Astrocyte (in vitro differentiated cells and primary cell): Measurements from ENCODE around the gene BMPER. TPM values are rescaled to one million over a fixed set of nuclear protein-coding genes. Genes with fewer than 3 reads are reported as not detected.

Experiments
- DNase-seq: peaks from one replicate; pipeline ENCODE4 v3.0.0-alpha.2; 2010; ENCODE audit warnings: low read depth
- FAIRE-seq: peaks from 2 replicates; lab custom pipeline; 2011; peaks lifted over from hg19 to GRCh38; lab: Jason Lieb, UNC
- H2AFZ ChIP-seq: 2 replicates; pipeline ENCODE4 v1.6.0; 2012; ENCODE audit warnings: low read depth, low read length, inconsistent platforms
- H3K27ac ChIP-seq: 2 replicates; pipeline ENCODE4 v1.5.1; 2011; ENCODE audit warnings: low read depth, low read length, inconsistent platforms
- H3K27me3 ChIP-seq: 2 replicates; pipeline ENCODE4 v1.6.0; 2011; ENCODE audit warnings: low read length, inconsistent platforms; ENCODE audit not compliant: insufficient read depth
- H3K36me3 ChIP-seq: 2 replicates; pipeline ENCODE4 v1.5.1; 2011; ENCODE audit warnings: low read length, inconsistent platforms; ENCODE audit not compliant: insufficient read depth
- H3K4me1 ChIP-seq: 2 replicates; pipeline ENCODE4 v1.5.1; 2011; ENCODE audit warnings: low read length, inconsistent platforms; ENCODE audit not compliant: insufficient read depth
- H3K4me2 ChIP-seq: 2 replicates; pipeline ENCODE4 v1.6.0; 2012; ENCODE audit warnings: low read length, inconsistent platforms
- H3K4me3 ChIP-seq: 2 replicates; pipeline ENCODE4 v1.5.1; 2011; ENCODE audit warnings: low read depth, mild to moderate bottlenecking, low read length, inconsistent platforms; ENCODE audit not compliant: insufficient read depth
- H3K79me2 ChIP-seq: 2 replicates; pipeline ENCODE4 v1.6.0; 2012; ENCODE audit warnings: mild to moderate bottlenecking, low read length, inconsistent platforms; ENCODE audit not compliant: insufficient read depth
- H3K9ac ChIP-seq: 2 replicates; pipeline ENCODE4 v1.6.0; 2012; ENCODE audit warnings: mild to moderate bottlenecking, low read length, inconsistent platforms
- H3K9me3 ChIP-seq: 2 replicates; pipeline ENCODE4 v1.5.1; 2012; ENCODE audit warnings: low read depth, mild to moderate bottlenecking, low read length, inconsistent platforms; ENCODE audit not compliant: insufficient read depth
- H4K20me1 ChIP-seq: 2 replicates; pipeline ENCODE4 v1.6.0; 2012; ENCODE audit warnings: low read length, inconsistent platforms; ENCODE audit not compliant: insufficient read depth
- H3K27ac Mint-ChIP-seq: one replicate; pipeline ENCODE4 v1.8.0; 2021; ENCODE audit warnings: mild to moderate bottlenecking, mixed read lengths; ENCODE audit not compliant: unreplicated experiment
- H3K27me3 Mint-ChIP-seq: one replicate; pipeline ENCODE4 v1.8.0; 2021; ENCODE audit warnings: low read depth, mixed read lengths; ENCODE audit not compliant: unreplicated experiment
- H3K36me3 Mint-ChIP-seq: one replicate; pipeline ENCODE4 v1.8.0; 2021; ENCODE audit warnings: low read depth, mixed read lengths; ENCODE audit not compliant: unreplicated experiment
- H3K4me1 Mint-ChIP-seq: one replicate; pipeline ENCODE4 v1.8.0; 2021; ENCODE audit warnings: low read depth, mixed read lengths; ENCODE audit not compliant: unreplicated experiment
- H3K4me3 Mint-ChIP-seq: one replicate; pipeline ENCODE4 v1.8.0; 2021; ENCODE audit warnings: mild to moderate bottlenecking, moderate library complexity, mixed read lengths; ENCODE audit not compliant: unreplicated experiment
- H3K9me3 Mint-ChIP-seq: one replicate; pipeline ENCODE4 v1.8.0; 2021; ENCODE audit warnings: mild to moderate bottlenecking, mixed read lengths; ENCODE audit not compliant: unreplicated experiment
- EZH2 ChIP-seq: IDR thresholded peaks from 2 replicates; pipeline ENCODE4 v1.6.1; 2012; ENCODE audit warnings: mild to moderate bottlenecking, low read length, inconsistent platforms; ENCODE audit not compliant: insufficient read depth
- total RNA-seq: library from RNA; stranded (reverse); gene quantifications from 2 replicates; pipeline ENCODE4 v1.2.1, GENCODE V29; 2021
- TF ChIP-seq, protein P1 (sequence below): IDR thresholded peaks from 2 replicates; pipeline ENCODE4 v1.5.1; 2011; ENCODE audit warnings: low read depth, mild to moderate bottlenecking, inconsistent platforms, low read length, moderate library complexity; ENCODE audit not compliant: insufficient read depth

Gene BMPER
- total RNA-seq, 1 donor from 2014 or later, result 4.4 TPM

DNA sequence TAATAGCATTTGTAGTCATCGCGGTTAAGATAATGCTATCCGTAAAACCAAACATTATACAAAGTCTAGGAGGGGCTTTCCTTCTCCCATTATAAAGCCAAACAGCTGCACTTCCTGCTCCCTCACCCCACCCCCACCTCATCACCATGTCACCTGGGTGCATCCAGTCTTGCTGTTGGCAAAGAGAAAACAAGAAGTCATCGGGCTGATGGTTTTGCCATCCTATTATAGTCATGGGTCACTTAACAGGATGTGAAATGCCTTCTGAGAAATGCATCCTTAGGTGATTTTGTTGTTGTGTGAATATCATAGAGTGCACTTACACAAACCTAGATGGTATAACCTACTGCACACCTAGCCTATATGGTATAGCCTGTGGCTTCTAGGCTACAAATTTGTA lies 157.0 kb downstream of the BMPER start:
- Histone ChIP-seq H3K27me3 (no peaks in the 10 kb centered on the region), H3K4me3 (no peak overlapping the region), H3K27ac (no peak overlapping the region), H4K20me1 (no peaks in the 10 kb centered on the region), H3K4me1 (peaks cover 6% of the 10 kb centered on the region), H3K9me3 (no peaks in the 10 kb centered on the region), H3K36me3 (no peaks in the 10 kb centered on the region), H3K9ac (no peak overlapping the region), H3K79me2 (no peaks in the 10 kb centered on the region), H3K4me2 (no peak overlapping the region), H2AFZ (no peak overlapping the region)
- Mint-ChIP-seq H3K27ac (no peak overlapping the region), H3K9me3 (no peaks in the 10 kb centered on the region), H3K36me3 (no peaks in the 10 kb centered on the region), H3K4me3 (no peak overlapping the region), H3K27me3 (no peaks in the 10 kb centered on the region), H3K4me1 (peaks cover 11% of the 10 kb centered on the region)
- TF ChIP-seq EZH2, result no peak
- TF ChIP-seq, protein P1, sequence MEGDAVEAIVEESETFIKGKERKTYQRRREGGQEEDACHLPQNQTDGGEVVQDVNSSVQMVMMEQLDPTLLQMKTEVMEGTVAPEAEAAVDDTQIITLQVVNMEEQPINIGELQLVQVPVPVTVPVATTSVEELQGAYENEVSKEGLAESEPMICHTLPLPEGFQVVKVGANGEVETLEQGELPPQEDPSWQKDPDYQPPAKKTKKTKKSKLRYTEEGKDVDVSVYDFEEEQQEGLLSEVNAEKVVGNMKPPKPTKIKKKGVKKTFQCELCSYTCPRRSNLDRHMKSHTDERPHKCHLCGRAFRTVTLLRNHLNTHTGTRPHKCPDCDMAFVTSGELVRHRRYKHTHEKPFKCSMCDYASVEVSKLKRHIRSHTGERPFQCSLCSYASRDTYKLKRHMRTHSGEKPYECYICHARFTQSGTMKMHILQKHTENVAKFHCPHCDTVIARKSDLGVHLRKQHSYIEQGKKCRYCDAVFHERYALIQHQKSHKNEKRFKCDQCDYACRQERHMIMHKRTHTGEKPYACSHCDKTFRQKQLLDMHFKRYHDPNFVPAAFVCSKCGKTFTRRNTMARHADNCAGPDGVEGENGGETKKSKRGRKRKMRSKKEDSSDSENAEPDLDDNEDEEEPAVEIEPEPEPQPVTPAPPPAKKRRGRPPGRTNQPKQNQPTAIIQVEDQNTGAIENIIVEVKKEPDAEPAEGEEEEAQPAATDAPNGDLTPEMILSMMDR, result no peak
- DNase-seq, result no peak
- FAIRE-seq, result peak; percentile 37

DNA sequence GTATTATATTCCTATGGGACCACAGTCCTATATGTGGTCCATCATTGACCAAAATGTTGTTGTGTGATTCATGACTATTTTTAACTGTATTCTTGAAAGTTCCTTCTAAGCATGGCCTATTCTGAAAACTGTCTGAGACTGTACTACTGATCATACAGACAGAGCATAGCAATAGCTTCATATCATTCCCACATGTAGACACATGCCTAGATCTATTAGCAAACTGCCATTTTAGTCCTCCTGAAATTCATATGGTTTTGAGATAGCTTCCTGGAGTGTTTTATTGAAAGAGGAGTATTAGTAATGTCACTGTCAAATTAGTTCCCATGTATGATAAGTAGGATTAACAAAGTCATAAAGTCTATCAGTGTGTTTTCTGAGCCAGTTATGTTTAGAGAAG lies 157.5 kb downstream of the BMPER start:
- no peak for FAIRE-seq

More for the DNA sequence above, 157.5 kb downstream of the BMPER start:
- H3K36me3 ChIP-seq, result no peaks in the 10 kb centered on the region
- H3K36me3 Mint-ChIP-seq, result no peaks in the 10 kb centered on the region
- no peak overlapping the region for H3K4me3 Mint-ChIP-seq
- H3K9me3 Mint-ChIP-seq, result no peaks in the 10 kb centered on the region
- no peaks in the 10 kb centered on the region for H4K20me1 ChIP-seq
- H3K9me3 ChIP-seq, result no peaks in the 10 kb centered on the region
- no peak overlapping the region for H2AFZ ChIP-seq
- H3K27me3 Mint-ChIP-seq, result no peaks in the 10 kb centered on the region
- no peak overlapping the region for H3K27ac Mint-ChIP-seq
- H3K4me1 ChIP-seq, result peaks cover 6% of the 10 kb centered on the region
- no peak overlapping the region for H3K4me2 ChIP-seq
- TF ChIP-seq, protein P1, result no peak
- TF ChIP-seq EZH2, result no peak
- H3K79me2 ChIP-seq, result no peaks in the 10 kb centered on the region
- H3K4me3 ChIP-seq, result no peak overlapping the region
- H3K27me3 ChIP-seq, result no peaks in the 10 kb centered on the region
- no peak overlapping the region for H3K27ac ChIP-seq
- H3K9ac ChIP-seq, result no peak overlapping the region
- DNase-seq, result no peak
- peaks cover 10% of the 10 kb centered on the region for H3K4me1 Mint-ChIP-seq
